GM18502 (cell line): ENCODE data around the gene SRRM3.
"Not testable (repeated sequence)": the region's sequence is repeated elsewhere in the genome, so short reads cannot be mapped to it uniquely, and the experiment has no call there.

Experiments used
- ATAC-seq: cut with Tn5 transposase; IDR thresholded peaks from one replicate; pipeline ENCODE4 v1.9.1; 2021; ENCODE audit warnings: mild to moderate bottlenecking; ENCODE audit not compliant: unreplicated experiment, poor library complexity

Gene SRRM3

DNA sequence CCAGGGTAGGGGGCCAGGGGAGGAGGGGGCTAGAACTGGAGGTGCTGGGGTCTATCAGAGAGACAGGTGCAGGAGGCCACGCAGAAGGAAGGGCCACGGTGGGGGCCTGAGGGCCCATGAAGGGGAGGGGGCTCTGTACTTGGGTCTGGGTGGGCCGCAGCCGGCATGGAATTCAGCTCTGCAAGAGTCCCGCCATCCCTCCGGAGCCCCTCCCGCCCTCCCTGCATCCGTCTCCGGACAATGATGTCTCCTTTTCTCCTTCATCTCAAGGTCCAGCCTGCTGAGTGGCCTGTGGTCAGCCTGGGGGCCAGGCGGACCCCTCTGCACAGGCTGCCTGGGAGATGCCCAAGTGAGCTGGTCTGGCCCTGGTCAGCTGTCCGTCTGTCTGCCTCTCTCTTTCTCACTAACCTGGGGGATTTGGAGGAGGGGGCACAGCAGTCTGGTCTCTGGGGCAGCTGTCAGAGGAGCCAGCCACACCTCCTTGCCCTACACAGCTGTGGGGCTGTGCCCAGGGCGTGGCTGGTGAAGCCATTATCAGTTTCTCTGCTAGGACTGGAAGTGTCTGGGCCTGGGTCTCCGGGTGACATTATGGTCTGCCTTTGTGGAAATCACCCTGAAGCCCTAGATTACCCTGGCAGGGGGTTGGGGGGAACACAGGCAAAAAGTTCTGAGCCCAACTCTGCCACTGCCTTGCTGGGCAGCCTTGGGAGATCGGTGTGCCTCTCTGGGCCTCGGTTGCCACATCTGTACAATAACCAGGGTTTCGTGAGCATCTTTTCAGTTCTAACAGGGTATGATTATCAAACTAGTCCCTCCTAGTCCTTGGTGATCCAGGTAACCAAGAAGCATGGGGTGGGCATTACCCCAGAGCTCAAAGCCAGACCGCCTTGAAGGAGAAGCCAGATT is 81.8 kb downstream of the SRRM3 start:
- no peak for ATAC-seq

DNA sequence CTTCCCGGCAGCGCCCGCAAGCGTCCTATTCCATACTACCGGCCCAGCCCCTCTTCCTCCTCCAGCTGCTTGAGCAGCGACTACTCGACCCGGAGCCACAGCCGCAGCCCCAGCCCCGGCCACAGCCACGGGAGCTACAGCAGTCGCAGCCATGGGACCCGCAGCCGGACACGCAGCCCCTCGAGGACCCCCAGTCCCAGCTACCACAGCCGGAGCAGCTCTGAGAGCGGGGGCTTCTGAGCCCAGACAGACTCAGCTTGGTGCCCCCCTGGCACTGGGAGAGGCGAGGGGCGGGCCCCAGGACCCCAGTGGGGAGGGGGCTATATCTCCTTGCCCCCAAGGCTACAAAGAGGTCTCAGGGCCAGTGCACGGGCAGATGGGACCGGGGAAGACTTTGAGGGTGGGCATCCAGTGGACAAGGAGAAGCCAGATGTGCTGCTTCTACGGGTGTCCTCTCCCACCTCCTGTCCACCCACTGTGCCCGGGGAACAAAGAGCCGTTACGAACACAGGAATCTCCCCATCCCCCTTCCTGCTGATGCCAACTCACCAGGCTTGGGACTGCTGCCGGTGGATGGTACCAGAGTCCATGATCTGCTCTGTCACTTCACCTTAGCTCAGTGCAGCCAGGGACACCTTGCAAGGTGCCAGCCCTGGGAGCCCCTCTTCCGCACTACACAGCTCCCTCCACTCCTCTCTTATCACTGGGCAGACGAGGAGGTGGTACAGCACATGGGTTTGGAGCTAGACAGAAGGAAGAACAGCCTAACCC is 84.1 kb downstream of the SRRM3 start:
- ATAC-seq, result no peak

DNA sequence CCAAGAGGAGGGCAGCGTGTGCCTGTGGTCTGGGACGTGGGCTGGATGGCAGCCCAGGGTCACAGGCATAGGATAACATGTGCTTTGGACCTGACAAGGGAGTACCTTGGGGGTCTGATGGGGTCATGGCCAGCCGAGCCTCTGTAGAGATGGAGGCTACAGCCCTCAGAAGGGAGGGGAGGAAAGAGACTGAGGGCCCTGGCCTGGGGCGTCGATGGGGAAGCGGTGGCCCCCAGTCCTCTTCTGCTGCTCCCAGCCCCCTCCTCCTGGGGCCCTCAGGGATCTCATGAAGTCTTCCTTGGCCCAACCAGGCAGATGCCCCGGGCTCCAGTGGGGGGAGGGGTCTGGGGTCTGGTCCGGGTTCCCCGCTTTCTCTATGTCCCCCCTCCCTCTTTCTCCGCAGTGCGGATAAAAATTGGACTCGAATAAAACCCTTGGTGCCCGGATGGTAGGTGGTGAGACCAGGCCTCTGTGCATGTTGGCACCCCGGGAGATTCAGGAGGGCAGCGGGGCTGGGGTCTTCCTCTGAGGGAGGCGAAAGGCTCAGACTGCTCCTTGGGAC is 85.2 kb downstream of the SRRM3 start:
- ATAC-seq, result no peak

DNA sequence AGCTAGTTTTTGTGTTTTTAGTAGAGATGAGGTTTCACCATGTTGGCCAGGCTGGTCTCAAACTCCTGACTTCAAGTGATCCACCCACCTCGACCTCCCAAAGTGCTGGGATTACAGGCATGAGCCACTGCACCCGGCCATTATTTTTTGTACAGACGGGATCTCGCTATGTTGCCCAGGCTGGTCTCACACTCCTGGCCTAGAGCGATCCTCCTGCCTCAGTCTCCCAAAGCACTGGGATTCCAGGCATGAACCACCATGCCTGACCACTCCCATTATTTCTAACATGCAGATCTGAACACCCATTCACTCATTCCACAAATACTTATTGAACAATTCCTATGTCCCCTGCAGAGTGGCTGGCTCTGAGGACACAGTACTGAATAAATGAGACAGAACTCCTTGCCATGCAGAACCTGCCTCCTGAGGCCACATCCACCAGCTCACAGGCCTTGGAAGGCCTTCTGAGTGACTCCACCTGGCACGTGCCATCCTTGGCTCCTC is 89.2 kb downstream of the SRRM3 start:
- ATAC-seq, result not testable (repeated sequence)

DNA sequence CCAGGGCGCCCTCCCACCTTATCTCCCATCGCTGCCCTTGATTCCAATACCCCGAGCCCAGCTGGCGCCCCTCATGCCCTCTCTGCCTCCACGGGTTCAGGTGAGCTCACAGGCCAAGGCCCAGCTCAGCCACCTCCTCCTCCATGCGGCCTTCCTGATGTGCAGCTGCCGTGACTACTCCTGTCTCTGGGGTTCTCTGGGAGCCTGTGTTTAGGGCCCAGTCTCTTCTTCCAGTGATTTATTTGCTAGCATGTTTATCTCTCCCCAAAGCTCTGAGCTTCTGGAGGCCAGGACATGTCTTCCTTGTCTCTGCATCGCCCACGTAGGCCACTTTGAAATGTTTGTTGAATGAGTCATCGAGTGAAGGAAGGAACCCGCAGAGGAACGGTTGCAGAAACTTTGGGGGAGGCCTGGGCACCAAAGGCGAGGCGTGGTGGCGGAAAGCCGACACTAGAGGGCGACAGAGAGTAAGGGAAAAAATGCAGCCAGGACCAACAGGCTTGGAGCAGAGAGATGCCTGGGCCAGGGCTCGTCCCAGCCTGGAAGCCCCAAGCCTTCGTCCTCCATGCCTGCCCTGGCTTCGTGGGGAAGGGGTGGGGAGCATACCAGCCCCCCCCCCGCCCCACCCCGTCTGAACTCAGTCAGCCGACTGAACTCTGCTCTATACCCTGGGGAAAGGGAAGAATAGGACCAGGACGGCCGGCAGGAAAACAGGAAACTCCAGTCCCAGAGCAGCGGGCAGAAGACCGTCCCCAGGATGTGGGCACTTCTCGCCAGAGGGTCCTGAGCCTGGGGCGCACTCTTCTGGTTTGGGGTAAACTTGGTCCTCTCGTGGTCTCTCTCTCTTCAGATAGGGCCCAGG is 89.9 kb downstream of the SRRM3 start:
- peak; percentile 87 for ATAC-seq

DNA sequence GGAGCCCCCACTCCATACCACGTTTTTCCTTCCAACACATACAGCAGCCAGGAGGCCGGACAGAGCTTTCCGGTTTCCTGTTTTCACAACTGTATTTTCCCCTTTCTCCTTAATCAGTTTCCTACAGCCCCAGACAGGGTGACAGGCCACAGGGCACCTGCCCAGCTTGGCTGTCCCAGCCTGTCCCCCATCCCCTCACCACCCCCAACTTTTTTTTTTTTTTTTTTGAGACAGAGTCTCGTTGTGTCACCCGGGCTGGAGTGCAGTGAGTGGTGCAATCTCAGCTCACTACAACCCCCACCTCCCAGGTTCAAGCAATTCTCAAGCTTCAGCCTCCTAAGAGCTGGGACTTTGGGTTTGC is 90.5 kb downstream of the SRRM3 start:
- peak; percentile 20 for ATAC-seq

DNA sequence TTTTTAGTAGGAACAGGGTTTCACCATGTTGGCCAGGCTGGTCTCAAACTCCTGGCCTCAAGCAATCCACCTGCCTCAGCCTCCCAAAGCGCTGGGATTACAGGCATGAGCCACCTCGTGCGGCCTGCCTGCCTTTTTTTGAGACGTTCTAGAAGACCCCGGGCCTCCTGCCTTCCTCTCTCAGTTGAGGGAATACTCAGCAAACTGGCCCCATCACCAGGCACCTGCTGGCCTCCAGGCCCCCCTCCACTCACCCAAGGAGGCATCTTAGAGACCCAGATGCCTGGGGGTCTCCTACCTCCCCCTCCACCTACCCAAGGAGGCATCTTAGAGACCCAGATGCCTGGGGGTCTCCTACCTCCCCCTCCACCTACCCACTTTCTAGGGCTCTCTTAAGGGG is 91.2 kb downstream of the SRRM3 start:
- not testable (repeated sequence) for ATAC-seq

DNA sequence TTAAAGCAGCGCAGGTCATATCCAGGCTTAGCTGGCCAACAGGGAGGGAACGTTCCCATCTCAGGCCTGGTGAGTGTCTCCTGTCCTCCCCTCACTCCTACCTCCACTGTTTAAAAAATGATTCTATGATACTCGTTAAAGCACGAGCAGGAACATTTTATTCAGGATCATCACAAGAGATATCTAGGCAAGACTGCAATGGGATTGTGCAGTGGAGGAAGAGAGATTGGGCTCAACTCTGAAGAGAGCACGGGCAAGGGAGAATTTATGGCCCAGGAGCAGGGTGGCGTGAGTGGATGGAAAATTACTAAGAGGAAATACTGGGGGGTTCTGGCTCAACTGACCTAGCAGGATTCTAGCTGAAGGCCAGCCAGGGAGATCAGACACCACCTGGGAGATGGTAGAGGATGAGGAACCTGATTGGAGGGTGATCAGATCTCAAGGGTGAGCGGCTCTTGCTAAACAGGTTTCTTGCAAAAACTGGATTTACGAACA is 91.8 kb downstream of the SRRM3 start:
- ATAC-seq, result no peak

DNA sequence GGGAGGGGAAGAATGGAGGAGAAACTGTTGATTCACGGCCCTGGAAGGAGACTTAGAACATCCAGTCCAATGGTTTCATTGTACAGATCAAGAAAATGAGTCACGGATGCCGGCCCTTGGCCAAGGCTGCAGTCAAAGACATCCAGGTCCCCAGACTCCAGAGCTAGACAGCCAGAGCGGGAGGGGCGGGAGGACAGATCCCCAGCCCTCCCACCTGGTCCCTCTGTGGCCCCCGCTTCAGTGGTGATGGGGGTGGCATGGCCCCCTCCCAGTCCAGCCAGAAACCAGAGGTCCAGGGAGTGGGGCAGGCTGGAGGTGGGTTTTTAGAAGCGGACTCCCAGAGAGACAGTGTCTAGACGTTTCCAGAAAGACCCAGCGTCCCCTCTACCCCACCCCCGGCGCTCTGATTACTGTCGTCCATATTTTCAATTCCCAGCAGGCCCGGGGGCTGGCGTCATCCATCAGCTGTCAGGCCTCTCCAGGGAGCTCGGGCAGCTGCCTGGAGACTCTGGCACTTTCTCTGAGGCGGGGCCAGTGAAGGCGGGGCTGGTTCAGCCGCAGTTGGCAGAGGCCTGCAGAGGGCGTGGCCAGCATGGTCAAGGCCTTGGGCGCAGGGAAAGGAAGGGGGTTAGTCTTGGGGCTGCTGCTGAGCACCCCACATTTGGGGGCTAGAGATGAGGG is 92.8 kb downstream of the SRRM3 start:
- no peak for ATAC-seq

DNA sequence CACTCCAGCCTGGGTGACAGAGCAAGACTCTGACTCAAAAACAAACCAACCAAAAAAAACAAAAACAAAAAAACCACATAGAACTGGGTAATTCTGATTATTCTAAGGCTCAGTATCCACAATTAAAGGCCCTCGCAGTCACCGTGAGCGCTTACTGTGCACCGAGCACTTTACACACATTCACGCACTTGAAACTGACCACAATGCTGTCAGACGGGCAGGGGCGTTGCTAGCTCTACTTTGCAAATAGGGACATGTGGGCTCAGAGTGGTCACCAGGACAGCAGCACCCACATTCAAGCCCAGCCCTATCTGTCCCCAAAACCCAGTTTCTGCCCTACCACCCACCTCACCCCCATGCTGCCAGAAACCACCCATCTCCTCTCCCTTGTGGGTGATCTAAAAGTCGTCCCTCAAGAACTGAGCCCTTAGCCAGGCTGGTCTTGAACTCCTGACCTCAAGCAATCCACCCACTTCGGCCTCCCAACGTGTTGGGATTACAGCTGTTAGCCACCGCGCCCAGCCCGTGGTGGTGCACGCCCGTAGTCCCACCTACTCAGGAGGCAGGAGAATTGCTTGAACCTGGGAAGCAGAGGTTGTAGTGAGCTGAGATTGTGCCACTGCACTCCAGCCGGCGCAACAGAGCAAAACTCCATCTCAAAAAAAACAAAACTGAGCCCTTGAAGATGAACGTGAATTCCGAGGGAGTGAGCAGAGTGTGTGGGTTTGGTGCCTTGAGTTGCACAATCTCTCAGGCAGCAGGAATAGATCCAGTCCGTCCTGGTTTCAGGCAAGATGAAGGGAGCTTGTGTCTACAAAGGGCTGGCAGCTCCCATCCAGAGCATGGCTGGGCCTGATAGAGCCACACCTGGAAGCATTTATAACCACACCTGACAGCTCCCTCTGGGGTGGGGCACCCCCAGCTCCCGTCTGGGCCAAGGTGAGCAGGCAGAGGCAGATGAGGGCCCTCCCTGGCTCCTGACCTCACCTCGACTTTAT is 95.3 kb downstream of the SRRM3 start:
- no peak for ATAC-seq

DNA sequence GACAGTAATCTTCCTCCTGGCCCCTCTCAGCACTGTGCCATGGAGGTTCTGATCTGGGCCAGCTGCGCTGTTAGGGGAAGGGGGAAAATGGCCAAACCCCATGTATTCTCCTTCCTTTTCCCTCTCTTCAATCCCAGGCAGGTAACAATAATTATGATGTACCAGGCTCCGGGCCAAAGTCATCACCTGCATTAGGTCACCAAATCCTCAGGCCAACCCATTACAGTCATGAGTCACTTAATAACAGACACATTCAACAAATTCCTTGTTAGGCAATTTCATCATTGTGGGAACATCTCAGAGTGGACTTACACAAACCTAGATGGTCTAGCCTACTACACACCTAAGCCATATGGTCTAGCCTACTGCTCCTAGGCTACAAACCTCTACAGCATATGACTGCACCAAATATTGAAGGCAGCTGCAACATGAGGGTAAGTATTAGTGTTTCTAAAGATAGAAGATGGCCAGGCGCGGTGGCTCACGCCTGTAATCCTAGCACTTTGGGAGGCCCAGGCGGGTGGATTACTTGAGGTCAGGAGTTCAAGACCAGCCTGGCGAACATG is 98.6 kb downstream of the SRRM3 start:
- ATAC-seq, result no peak

DNA sequence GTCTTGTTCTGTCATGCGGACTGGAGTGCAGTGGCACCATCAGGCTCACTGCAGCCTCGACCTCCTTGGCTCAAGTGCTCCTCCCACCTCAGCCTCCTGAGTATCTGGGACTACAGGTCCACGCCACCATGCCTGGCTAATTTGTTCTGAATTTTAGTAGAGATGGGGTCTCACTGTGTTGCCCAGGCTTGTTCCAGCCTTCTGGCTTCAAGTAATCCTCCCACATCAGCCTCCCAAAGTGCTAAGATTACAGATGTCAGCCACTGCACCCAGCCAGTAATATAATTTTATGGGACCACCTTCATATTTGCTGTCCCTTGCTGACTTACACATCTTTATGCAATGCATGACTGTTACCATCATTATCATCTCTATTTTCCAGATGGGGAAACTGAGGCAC is 99.3 kb downstream of the SRRM3 start:
- no peak for ATAC-seq

DNA sequence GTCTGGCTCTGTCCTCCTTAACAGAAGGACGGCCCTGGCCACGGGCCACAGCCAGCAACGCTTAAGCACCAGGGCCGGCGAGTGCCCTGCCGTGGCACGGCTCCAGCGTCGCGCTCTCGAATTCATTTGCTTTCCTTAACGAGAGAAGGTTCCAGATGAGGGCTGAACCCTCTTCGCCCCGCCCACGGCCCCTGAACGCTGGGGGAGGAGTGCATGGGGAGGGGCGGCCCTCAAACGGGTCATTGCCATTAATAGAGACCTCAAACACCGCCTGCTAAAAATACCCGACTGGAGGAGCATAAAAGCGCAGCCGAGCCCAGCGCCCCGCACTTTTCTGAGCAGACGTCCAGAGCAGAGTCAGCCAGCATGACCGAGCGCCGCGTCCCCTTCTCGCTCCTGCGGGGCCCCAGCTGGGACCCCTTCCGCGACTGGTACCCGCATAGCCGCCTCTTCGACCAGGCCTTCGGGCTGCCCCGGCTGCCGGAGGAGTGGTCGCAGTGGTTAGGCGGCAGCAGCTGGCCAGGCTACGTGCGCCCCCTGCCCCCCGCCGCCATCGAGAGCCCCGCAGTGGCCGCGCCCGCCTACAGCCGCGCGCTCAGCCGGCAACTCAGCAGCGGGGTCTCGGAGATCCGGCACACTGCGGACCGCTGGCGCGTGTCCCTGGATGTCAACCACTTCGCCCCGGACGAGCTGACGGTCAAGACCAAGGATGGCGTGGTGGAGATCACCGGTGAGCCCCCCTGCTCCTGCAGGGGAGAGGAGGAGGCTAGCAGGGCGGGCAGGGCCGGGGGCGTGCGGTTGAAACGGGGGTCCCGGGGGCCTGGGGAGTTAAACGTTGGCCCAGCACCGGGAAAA is 100.9 kb downstream of the SRRM3 start, which contains the start of gene HSPB1:
HSPB1 (plus strand) TSS at position 327 of the 855 bp plus-strand sequence; CDS start at position 367, 40 bp downstream.
- peak; percentile 76 for ATAC-seq

DNA sequence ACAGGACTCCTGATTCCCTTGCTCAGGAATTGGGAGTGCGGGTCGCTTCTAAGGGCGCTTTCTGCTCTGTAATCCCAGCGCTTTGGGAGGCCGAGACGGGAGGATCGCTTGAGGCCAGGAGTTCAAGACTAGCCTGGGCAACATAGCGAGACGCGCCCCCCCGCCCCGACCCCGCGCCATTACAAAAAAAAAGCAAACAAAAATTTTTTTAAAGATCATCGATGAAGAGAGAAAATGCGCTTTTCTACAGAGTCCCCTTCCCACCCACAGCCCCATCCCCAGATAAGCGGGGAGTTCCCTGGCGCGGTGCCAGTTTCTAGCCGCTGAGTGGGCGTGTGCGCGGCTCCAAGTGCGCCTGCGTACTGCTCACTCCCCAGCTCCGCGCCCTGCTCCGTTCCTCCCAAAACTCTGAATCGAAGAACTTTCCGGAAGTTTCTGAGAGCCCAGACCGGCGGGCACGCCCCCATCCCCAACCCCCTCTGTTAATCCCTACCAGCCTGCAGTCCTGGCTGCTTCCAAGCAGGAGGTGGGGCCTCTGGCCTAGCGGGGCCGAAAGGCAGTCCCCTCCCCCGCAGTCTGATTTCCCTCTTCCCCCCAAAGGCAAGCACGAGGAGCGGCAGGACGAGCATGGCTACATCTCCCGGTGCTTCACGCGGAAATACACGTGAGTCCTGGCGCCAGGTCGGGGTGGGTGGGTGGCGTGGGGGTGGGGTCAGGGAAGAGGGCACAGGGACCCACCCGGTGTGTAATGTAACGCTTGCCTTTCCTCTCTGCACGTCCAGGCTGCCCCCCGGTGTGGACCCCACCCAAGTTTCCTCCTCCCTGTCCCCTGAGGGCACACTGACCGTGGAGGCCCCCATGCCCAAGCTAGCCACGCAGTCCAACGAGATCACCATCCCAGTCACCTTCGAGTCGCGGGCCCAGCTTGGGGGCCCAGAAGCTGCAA is 101.8 kb downstream of the SRRM3 start:
- ATAC-seq, result no peak

DNA sequence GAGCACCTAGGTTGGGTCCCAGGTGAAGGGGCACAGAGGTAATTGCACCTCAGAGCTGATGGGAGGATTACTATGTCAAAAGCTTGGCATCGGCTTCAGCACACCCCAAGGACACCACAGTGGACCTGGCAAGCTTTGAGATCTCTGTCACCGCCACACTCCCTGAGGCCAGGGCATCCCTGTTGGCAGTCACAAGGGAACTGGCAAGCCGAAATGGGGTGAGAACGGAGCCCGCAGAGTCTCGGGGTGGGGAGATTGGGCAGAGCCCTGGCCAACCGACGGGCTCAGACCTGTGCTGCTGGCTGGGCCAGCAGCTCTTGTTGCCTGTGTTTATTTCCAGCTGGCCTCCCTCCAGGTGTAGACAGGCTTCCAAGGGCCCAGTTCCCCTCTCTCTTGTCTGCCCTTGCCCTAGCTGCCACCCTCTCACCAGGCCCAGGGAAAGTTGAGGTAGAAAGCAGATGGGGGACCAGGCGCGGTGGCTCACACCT is 103.2 kb downstream of the SRRM3 start:
- no peak for ATAC-seq

DNA sequence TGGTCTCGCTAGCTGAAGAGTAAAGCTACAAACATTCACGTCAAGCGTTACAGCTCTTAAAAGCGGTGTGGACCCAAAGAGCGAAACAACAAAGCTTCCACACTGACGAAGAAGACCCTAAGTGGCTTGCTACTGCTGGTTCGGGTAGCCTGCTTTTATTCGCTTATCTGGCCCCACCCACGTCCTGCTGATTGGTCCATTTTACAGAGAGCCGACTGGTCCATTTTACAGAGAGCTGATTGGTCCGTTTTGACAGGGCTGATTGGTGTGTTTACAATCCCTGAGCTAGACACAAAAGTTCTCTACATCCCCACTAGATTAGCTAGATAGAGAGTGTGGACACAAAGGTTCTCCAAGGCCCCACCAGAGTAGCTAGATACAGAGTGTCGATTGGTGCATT is 107.2 kb downstream of the SRRM3 start:
- not testable (repeated sequence) for ATAC-seq
